ES-I3 (cell line): ENCODE results near the gene LYPLA2.
A peak's percentile ranks its signal among the peaks of the same experiment; 100 is the strongest.
"Not testable (repeated sequence)": the region's sequence is repeated elsewhere in the genome, so short reads cannot be mapped to it uniquely, and the experiment has no call there.

Experiments used
- H3K36me3 ChIP-seq: 2 replicates; pipeline ENCODE4 v1.6.1; 2013; ENCODE audit warnings: mild to moderate bottlenecking, low read length, control low read depth, moderate library complexity; ENCODE audit not compliant: insufficient read depth
- H3K4me1 ChIP-seq: 2 replicates; pipeline ENCODE4 v1.6.1; 2013; ENCODE audit warnings: mild to moderate bottlenecking, control low read depth, low read length; ENCODE audit not compliant: insufficient read depth
- H3K9ac ChIP-seq: 2 replicates; pipeline ENCODE4 v1.6.1; 2013; ENCODE audit warnings: low read depth, mild to moderate bottlenecking, low read length, moderate library complexity
- H3K9me3 ChIP-seq: 2 replicates; pipeline ENCODE4 v1.6.1; 2013; ENCODE audit warnings: mild to moderate bottlenecking, low read length, moderate library complexity; ENCODE audit not compliant: control insufficient read depth, insufficient read depth

LYPLA2 gene

DNA sequence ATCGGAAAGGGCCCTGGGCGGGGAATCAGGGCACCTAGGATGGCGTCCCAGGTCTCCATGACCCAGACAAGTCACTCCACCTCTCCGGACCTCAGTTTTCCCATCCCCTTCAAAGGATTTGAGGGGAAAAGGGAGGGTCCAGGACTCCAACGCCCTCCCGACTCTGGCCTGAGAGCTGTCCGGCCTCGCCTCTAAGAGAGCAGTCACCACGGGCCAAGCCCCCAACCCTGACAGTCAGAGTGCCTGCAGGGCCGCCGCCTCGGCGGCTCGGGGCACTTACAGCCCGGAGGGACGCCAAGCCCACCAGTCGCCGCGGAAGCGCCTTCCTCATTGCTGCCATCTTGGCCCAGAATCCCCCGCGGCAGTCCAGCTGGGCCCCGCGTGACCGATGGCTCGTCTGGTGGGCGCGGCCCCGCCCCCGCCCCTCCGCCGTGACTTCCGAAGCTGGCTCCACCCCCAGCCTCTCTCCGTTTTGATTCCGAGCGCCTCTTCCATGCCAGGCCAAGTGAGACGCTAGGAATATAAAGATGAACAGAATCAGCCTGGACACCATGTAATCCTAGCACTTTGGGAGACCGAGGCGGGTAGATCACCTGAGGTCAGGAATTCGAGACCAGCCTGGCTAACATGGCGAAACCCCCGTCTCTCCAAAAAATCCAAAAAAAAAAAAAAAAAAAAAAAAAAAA is 34.3 kb downstream of the LYPLA2 start, which contains the start of gene HMGCL:
HMGCL (minus strand) TSS at position 354 of the 686 bp plus-strand sequence; CDS start at position 340, 14 bp downstream.
- Histone ChIP-seq H3K36me3 (no peaks in the 10 kb centered on the region), H3K9ac (peak within 1 kb of the TSS; percentile 100), H3K4me1 (no peaks in the 10 kb centered on the region), H3K9me3 (no peaks in the 10 kb centered on the region)

DNA sequence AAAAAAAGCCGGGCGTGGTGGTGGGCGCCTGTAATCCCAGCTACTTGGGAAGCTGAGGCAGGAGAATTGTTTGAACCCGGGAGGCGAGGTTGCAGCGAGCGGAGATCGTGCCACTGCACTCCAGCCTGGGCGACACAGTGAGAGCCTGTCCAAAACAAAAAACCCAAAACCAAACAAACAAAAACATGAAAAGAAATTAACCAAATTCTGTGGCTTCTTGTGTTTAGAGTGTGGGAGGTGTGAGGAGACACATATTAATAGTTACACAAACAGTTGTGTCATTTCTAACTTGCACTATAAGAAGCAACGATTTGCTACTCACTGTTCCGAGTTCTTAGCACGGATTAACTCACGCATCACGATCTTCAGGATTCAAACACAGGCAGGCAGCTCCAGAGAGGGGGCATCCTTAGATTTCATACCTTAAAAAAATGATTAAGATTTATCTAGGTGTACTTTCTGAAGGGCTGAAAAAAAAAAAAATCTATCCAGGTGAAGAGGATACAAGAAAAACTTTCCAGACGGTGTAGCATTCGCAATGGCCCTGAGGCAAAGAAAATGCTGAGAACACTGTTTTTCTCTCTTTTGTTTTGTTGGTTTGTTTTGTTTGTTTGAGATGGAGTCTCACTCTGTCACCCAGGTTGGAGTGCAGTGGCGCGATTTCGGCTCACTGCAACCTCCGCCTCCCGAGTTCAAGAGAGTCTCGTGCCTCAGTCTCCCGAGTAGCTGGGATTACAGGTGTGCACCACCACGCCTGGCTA is 35.0 kb downstream of the LYPLA2 start:
- Histone ChIP-seq H3K9ac (peak overlapping the region; percentile 100), H3K9me3 (no peaks in the 10 kb centered on the region), H3K4me1 (no peaks in the 10 kb centered on the region), H3K36me3 (no peaks in the 10 kb centered on the region)

GRCh38 chr1:23826590-23826989 is 35.6 kb downstream of the LYPLA2 start:
- not testable (repeated sequence) for H3K4me1 ChIP-seq, H3K36me3 ChIP-seq, H3K9me3 ChIP-seq, H3K9ac ChIP-seq

DNA sequence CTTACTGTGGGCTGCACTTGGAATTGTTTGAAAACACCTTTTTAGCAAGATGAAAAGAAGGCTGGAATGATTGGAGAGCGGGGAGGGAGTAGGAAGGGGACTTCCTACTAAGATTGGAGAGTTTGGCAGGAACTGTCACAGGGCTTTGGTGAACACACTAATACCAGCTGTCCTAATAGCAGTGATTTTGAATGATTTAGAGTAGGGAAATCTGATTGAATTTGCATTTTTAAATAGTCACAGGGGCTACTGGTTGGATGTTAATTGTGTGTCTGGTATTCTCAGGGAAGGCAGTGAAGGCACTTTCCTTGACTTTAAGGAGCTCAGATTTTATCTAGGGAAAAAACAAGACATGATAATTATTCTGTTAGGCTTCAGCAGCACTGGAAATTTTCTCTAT is 36.8 kb downstream of the LYPLA2 start:
- H3K4me1 ChIP-seq = no peaks in the 10 kb centered on the region
- no peak overlapping the region for H3K9ac ChIP-seq
- H3K9me3 ChIP-seq = no peaks in the 10 kb centered on the region
- H3K36me3 ChIP-seq = no peaks in the 10 kb centered on the region

GRCh38 chr1:23834156-23834555 is 43.2 kb downstream of the LYPLA2 start:
- not testable (repeated sequence) for H3K4me1 ChIP-seq, H3K9ac ChIP-seq, H3K36me3 ChIP-seq, H3K9me3 ChIP-seq

GRCh38 chr1:23836037-23836436 is 45.1 kb downstream of the LYPLA2 start:
- no peaks in the 10 kb centered on the region for H3K9me3 ChIP-seq
- no peak overlapping the region for H3K9ac ChIP-seq
- no peaks in the 10 kb centered on the region for H3K36me3 ChIP-seq
- H3K4me1 ChIP-seq = no peaks in the 10 kb centered on the region

- Histone ChIP-seq H3K9me3 (no peaks in the 10 kb centered on the region), H3K9ac (peak overlapping the region; percentile 35; the same call in 1 of the 2 replicates), H3K4me1 (no peaks in the 10 kb centered on the region), H3K36me3 (no peaks in the 10 kb centered on the region)
Measured at GRCh38 chr1:23837908-23838307, 47.0 kb downstream of the LYPLA2 start.

DNA sequence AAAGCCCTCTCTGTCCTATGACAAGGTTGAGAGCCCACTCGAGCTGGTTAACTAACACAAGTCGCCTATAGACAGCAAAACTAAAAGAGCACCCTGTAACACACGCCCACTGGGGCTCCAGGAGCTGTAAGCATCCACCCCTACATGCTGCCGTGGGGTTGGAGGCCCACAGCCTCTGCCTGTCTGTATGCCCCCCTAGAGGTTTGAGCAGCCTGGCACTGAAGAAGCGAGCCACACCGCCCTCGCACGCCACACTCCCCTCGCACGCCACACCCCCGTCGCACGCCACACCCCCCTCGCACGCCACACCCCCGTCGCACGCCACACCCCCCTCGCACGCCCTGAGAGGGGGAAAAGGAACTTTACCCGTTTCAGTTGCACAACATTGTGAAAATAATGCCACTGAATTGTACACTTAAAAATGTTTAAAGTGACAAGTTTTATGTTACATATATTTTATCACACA is 47.5 kb downstream of the LYPLA2 start:
- Histone ChIP-seq H3K4me1 (no peaks in the 10 kb centered on the region), H3K9me3 (no peaks in the 10 kb centered on the region), H3K36me3 (no peaks in the 10 kb centered on the region), H3K9ac (peak overlapping the region; percentile 35; the same call in 1 of the 2 replicates)

DNA sequence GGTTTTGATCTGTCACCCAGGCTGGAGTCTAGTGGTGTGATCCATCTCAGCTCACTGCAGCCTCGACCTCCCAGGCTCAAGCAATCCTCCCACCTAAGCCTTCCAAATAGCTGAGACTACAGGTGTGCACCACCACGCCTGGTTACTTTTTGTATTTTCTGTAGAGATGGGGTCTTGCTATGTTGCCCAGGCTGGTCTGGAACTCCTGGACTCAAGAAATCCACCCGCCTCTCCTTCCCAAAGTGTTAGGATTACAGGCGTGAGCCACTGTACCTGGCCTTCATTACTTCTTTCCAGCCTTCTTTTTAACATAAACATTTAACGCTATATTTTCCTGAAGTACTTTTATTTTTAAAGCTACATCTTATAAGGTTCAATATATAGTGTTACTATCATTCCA is 52.7 kb downstream of the LYPLA2 start:
- H3K36me3 ChIP-seq = no peaks in the 10 kb centered on the region
- no peaks in the 10 kb centered on the region for H3K4me1 ChIP-seq
- H3K9ac ChIP-seq = no peak overlapping the region
- peaks cover 9% of the 10 kb centered on the region for H3K9me3 ChIP-seq
